ENCODE data around the gene CEP83.

CEP83 gene

DNA sequence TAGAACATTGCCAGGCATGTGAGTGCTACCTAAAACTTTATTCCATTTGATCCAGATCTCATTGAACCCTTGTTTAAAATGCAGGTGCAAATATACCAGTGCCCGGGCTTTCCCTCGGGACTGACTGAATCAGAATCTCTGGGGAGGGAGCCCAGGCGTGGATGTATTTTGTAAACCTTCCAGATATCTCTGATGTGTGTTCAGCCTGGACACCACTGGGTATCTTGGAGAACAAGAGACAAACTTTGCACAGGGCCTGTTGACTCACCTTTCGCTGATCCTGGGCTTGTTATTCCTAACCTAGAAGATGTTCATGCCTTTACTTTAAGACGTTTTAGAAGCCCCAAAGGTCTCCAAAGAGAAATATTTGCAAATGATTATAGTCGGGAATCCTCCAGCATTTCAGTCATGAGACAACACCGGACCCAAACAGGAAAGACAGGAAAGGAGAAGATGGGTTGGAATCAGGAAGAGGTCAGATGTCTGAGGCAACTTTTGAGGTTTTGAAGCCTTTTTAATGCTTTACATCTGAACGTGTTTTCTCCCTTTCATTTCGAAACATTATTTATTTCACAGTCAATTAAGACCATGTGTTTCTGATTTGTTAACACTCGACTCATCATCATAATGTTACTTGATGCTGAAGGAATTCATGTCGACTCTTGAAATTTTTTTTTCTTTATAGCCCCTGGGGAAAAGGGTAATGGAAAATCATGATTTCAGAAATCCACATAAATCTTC is 192.7 kb downstream of the CEP83 start:
- no peak for FAIRE-seq

DNA sequence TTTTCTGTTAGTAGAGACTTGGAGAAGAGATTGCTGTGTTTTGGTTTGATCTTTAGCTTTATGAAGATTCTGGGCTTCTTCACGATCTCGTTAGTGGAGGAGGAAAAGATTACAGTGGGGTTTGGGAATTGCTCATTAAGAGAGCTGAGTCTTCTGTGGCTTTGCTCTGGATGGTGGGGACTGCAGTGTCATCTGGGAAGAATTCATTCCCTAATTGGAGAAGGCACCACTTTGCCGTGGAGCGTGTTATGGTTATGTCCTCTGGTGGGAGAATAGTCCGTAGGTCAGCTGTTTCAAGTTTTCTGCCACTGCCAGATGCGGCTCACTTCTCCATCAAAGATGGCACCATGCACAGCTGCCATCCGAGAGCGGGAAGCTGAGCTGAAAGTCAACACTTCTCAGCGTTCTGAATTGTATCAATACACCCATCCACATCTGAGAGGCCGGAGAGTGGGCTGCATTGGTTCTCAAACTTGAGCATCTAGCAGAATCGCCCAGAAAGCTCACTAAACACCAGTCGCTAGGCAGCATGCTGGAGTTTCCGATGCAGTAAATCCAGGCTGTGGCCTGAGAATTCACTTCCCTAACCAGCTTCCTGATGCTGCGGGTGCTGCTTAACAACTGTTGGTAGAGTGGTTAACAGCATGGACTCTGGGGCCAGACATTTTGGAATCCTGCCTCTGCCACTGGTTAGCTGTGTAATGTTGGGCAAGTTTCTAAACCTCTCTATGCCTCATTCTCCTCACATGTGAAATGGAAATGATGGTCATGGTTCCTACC is 193.5 kb downstream of the CEP83 start:
- FAIRE-seq, result no peak

DNA sequence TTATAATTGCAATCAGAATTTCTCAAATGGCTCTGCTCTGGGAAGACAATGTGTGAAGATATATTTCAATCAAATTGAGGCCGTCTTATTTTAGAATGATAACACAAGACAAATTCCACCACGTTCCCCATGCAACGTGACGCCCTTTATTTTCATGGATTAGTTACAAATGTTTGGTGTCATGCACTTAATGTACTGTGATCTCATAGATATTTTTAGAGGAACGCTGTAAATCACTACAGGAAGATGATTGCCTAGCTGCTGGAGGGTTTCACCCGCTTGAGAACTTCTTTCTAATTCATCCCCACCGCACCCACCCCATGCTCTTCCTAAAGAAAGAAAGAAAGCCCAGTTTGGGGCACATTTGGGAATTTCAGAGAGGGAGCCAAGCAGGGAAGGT is 194.1 kb downstream of the CEP83 start:
- no peak for FAIRE-seq

DNA sequence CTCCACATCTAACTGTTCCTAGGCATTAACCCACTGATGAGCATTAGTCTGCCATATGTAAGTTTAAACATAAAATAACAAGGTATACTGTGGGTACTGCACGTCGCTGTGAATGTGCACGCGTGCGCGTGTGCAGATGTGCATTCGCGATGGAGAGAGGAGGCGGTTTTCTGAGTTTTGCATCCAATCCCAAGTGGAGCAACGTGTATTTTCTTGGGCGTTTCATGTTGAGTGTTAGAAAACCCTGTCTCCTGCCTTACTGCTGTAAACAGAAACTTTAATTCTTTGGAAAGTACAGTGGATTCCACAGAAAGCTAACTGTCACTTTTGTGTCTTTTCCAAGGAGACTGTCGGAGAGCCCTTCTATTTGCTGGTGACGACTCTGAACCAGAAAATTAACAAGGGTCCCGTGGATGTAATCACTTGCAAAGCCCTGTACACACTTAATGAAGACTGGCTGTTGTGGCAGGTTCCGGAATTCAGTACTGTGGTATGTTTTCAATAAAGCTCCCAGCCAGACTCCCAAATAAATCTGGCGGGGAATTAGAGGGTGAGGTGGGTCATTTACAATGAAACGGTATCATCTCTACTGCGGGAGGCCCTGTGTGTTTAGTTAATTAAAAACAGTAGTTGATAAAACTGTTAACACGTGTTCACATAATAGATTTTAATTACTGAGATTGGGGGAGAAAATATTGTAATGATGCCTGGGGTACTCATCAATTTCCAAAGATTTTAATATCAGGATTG is 194.8 kb downstream of the CEP83 start:
- FAIRE-seq, result no peak

DNA sequence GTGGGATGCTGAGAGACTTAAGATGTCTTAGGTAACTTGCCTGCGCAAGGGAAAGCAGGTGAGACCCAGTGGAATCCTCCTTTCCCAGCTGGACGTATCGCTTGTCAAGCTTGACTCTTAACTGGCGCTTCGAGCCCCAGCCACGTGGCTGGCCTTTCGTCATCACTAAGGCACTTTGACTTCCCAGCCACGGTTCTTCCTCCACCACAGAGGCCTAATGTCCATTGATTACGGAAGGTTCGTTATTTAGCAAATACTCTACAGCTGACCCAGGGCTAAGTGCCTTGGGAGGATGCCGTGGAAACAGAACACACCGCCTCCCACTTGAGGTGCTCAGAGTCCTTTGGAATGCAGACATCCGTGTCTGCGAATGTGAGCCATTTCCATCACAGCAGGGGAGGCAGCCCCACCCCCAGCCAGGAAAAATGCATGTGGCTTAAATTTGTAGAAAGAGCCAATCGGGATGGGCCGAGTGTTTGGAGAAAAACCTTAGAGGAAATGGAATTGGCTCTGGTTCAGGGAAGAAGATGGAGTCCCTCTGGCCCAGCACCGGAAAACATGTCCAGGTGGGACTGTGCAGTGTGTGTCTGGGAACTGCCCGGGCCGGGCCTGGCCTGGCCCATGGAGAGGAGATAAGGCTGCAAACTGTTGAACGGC is 195.6 kb downstream of the CEP83 start:
- FAIRE-seq, result no peak

DNA sequence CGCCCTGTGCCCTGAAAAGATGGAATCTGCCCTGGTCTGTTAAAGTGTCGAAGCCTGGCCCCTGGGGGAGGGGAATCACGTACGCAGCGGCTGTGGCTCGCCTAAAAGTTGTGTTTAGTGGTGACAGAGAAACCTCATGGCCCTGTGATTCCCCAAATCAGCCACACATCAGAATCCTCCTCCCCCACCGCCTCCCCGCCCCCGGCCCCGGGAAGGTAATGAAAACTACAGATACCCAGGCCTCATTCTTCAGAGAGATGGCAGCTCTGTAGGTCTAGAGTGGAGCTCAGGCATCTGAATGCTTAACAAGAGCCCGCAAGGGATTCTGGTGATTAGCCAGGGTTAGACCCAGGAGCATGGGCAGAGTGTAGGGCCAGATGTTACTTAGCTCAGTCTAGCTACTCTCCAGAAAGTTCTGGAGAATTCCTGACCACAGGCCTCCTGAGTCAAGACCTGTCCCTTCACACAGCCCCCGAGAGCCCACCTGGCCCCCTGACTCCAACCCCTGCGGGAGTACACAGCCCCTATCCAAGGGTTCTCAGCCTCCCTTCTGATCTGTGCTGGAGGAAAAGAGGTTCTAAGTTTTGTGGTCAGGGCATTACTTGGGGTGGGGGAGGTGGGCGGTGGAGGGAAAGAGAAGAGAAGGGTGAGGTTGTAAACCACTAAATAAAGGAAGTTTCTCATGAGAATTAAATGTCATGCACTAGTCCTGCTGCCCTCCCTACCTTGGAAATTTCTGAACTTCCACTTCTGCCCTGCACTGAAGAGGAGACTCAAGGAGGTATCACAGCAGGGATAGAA is 196.5 kb downstream of the CEP83 start:
- no peak for FAIRE-seq

DNA sequence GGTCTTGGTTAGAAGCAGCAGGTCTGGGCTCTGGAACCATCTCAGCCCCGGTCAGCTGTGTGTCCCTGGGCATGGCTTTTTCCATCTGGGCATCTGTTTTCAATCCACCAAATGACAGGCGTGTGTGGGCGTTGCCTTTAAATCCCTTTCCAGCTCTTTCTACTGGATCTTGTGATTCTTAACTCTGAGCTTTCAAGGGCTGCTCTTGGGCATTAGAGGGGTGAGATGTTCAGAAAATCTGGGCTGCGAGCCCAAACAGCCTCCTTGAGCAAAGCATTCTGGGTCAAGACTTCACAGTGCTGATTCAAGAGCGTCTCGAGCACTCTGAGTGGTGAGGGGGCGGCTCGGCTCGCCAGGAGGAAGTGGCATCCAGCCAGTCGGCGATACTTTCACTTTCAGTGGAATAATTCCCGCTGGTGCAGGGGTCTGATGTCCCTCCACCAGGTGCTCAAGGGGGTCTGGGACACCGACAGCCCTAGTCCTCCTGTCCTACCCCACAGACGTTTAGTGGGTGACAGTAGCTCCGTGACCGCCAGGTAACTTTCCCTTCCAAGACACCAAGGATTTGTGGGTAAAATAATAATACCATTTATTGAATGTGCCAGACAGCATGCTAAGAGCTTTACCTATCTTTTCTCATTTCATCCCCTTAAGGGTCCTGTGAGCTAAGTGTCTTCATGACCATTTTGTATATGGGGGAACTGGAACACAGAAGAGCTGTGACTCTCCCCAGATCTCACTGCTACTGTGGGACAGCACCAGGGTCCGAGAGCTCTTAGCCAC is 197.2 kb downstream of the CEP83 start:
- no peak for FAIRE-seq

DNA sequence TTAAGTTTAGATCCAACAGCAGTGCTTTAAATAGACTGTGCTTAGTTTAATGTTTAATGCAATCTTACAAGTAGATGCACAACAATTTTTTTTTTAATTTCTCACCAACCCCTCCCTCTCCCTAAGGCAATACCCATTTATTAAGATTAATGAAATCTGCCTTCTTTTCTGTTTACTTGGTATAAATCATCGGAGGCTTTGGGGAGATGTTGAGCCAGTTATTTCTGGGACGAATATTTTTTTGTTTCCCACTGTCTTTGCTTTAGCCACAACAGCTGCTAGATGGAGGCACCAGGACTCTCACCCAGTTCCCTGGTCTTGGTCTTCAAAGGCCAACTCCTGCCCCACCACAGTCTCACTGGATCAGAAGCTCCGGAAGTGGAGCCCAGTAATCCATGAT is 197.9 kb downstream of the CEP83 start:
- no peak for FAIRE-seq

DNA sequence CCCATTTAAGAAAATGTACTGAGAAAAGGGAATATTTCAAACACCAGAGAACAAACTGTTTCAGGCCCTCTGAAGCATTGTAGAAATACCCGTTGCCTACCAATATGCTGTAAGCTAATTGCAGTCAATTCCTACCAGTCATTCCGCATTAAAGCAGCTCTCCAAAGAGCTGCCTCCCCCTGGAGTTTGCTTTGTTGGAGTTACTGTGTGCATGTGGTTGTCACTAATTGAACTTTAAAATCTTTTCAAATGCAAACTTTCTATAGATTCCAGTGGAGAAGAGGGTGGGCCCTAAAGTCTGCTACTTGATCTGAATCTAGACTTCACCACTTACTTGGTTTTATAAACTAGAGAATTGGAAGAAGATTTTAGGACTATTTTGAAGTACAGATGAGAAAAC is 198.5 kb downstream of the CEP83 start:
- FAIRE-seq, result no peak

DNA sequence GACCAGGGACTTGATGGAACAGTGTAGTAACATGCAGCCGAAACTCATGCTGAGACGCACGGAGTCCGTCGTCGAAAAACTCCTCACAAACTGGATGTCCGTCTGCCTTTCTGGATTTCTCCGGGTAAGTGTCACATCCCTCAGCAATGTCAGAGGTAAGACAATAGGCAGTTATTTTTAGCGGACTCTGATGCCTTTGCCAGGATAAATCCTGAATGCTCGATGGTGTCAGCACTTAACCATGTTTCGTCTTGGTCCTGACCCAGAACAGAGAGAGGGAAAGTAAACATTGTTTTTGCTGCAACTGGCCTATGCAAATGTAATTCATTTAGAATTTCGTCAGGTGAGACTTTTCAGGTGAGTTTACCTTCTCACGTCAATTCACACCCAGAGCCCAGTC is 198.9 kb downstream of the CEP83 start:
- no peak for FAIRE-seq

DNA sequence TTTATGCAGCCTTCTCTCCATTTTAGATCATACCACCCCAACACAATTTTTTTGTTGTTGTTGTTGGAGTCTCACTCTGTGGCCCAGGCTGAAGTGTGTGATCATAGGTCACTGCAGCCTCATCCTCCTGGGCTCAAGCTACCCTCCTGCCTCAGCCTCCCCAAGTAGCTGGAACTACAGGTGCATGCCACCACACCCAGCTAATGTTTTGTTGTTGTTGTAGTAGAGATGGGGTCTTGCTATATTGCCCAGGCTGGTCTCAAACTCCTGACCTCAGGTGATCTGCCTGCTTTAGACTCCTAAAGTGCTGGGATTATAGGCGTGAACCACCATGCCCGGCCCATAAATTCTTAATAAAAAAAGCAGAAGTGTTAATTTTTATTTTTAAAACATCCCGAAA is 199.7 kb downstream of the CEP83 start:
- no peak for FAIRE-seq

DNA sequence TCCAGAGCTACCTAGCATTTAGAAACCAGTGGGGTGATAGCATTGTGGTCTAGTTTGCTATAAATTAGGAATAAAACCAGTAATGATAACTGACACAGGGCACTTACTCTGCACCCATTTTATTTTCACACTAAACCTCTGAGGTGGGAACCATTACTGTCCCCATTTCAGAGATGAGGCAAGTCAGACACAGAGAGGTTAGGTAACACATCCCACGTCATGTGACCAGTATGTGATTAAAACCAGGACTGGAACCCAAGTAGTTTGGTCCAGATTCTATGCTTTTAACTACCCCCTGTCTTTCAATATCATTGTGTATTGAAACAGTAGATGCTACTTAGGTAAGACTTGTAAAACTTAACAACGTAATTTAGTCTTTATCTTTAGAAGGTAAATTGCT is 201.1 kb downstream of the CEP83 start:
- no peak for FAIRE-seq

Measured in colon (tissue), 2 donors.